GM19023 (cell line): ENCODE data around the gene NRXN3.

ENCODE experiments used
- ATAC-seq: cut with Tn5 transposase; IDR thresholded peaks from one replicate; pipeline ENCODE4 v1.9.1; 2021; ENCODE audit warnings: mild to moderate bottlenecking, moderate library complexity; ENCODE audit not compliant: unreplicated experiment

Gene NRXN3

GRCh38 chr14:79631276-79631675 lies 1461.1 kb downstream of the NRXN3 start:
- ATAC-seq = no peak

GRCh38 chr14:79638672-79639266 lies 1468.6 kb downstream of the NRXN3 start:
- no peak for ATAC-seq

- ATAC-seq = no peak
Measured at GRCh38 chr14:79639613-79640012, 1469.4 kb downstream of the NRXN3 start.

GRCh38 chr14:79641371-79641770 lies 1471.2 kb downstream of the NRXN3 start:
- no peak for ATAC-seq

GRCh38 chr14:79643132-79643531 lies 1473.0 kb downstream of the NRXN3 start:
- no peak for ATAC-seq

GRCh38 chr14:79645753-79646362 lies 1475.7 kb downstream of the NRXN3 start:
- ATAC-seq = no peak

- ATAC-seq = no peak
Measured at GRCh38 chr14:79649856-79650255, 1479.7 kb downstream of the NRXN3 start.

GRCh38 chr14:79652513-79653307 lies 1482.5 kb downstream of the NRXN3 start:
- ATAC-seq = no peak

GRCh38 chr14:79656056-79656455 lies 1485.9 kb downstream of the NRXN3 start:
- no peak for ATAC-seq

GRCh38 chr14:79656496-79656895 lies 1486.3 kb downstream of the NRXN3 start:
- no peak for ATAC-seq

GRCh38 chr14:79658221-79658620 lies 1488.0 kb downstream of the NRXN3 start:
- ATAC-seq = no peak

GRCh38 chr14:79658769-79659168 lies 1488.6 kb downstream of the NRXN3 start:
- no peak for ATAC-seq

- no peak for ATAC-seq
Measured at GRCh38 chr14:79660053-79660939, 1490.1 kb downstream of the NRXN3 start.

- ATAC-seq = no peak
Measured at GRCh38 chr14:79661752-79662151, 1491.6 kb downstream of the NRXN3 start.

GRCh38 chr14:79663453-79663852 lies 1493.3 kb downstream of the NRXN3 start:
- ATAC-seq = no peak

GRCh38 chr14:79665556-79665955 lies 1495.4 kb downstream of the NRXN3 start:
- no peak for ATAC-seq

GRCh38 chr14:79668951-79669350 lies 1498.8 kb downstream of the NRXN3 start:
- ATAC-seq = no peak

- ATAC-seq = no peak
Measured at GRCh38 chr14:79670811-79671210, 1500.6 kb downstream of the NRXN3 start.

- ATAC-seq = no peak
Measured at GRCh38 chr14:79680087-79680486, 1509.9 kb downstream of the NRXN3 start.

GRCh38 chr14:79686196-79686595 lies 1516.0 kb downstream of the NRXN3 start:
- ATAC-seq = no peak

GRCh38 chr14:79690960-79691359 lies 1520.8 kb downstream of the NRXN3 start:
- ATAC-seq = no peak
